ENCODE data around the gene KLC4. TPM values are rescaled to one million over a fixed set of nuclear protein-coding genes. Genes with fewer than 3 reads are reported as not detected.

Gene KLC4
- total and polyA plus RNA-seq, 9 of the 15 experiments (the other 6 are each of a cell fraction or from before 2014, with no cell fraction given): 1.7 to 16.2 (median 7.7) TPM

DNA sequence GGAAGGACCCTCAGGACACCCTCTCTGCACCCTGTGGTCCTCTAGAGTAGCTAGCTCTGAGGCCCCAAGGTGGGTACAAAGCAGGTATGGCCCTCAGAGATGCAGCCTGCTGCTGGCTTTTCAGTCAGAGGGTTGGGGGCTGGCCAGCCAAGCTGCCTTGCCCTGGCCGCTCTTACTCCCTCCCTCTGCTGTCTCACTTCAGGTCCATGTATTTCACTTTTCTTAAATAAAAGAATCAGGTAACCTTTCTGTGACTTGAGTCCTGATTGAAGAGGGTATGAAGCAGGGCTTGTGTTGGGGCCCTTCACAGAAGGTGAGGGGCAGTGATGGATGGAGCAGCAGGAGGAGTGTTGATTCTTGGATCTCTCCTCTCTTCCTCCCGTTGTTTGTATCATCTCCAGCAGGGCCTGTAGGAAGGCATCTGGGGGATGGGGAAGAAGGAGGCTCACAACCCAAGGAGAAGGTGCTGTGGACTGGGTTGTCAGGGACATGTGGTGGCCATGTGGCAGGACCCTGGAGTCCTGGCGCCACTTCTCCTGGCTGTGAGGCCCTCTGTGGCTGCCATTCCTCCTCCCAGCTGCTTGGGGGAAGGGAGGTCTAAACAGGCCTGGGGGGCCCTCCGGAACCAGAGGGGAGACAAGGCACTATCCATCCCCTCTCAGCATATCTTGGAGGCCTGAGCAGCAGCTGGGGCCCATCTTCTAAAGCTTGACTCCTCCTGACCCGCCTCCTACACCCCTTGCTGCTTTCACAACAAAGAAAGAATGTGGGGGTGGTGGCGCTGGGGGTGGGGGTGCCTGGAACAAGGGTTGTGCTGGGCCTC lies 15.6 kb downstream of the KLC4 start:
- peak; percentile 5; the same call in 1 of the 3 replicates for ATAC-seq
- ChIA-PET CTCF (ENCODE audit: low intra/inter-chr PET ratio) (no interaction called here), POLR2A (interaction anchor here (0.5 to 1.2 kb wide), 4 partner anchors 9 to 533 kb away, joined by 3 to 4 read pairs (median 4); no protein-coding TSS in a partner anchor)
- intact Hi-C loops (cut with micrococcal nuclease) (no loop called here), in situ Hi-C loops (cut with MboI) (no loop called here)
- Histone ChIP-seq H4K20me1 (replicated peaks; ENCODE audit: control insufficient read depth, insufficient read depth, low read length) (0 out of 2 replicates have a peak, but pooled peaks cover 2% of the 10 kb centered on the region), H3K9me1 (ENCODE audit: control insufficient read depth, insufficient read depth, low read length) (no peaks in the 10 kb centered on the region), H3K4me2 (ENCODE audit: insufficient read depth, low read length) (peak overlapping the region; percentile 20; the same call in 1 of the 2 replicates), H3K79me2 (ENCODE audit: control insufficient read depth, insufficient read depth, low read length) (no peaks in the 10 kb centered on the region), H3K36me3 (ENCODE audit: control insufficient read depth, insufficient read depth, low read length) (no peaks in the 10 kb centered on the region), H2AFZ (ENCODE audit: low read depth, low read length) (peak overlapping the region; percentile 15; the same call in 1 of the 2 replicates), H3K4me1 (replicated peaks in 1 of 2; ENCODE audit: control insufficient read depth in 2 of 2, insufficient read depth in 2 of 2, low read length in 2 of 2) (peaks cover 0 to 19% of the 10 kb centered on the region in 2 experiments; a peak in 3 of 5 replicates), H3K9ac (ENCODE audit: insufficient read depth in 1 of 2, low read depth in 2 of 2, low read length in 2 of 2) (peak overlapping the region in 1 of 2 experiments; percentile 0; a peak in 1 of 4 replicates), H3K9me3 (replicated peaks; ENCODE audit: control insufficient read depth, insufficient read depth, low read depth, low read length) (no peaks in the 10 kb centered on the region), H3K27ac (ENCODE audit: extremely low read depth, low read depth, low read length) (no peak overlapping the region), H3K4me3 (no peak overlapping the region), H3K27me3 (ENCODE audit: control insufficient read depth in 2 of 2, insufficient read depth in 2 of 2, low read length in 2 of 2) (peaks cover 2 to 8% of the 10 kb centered on the region in 2 experiments; a peak in 2 of 5 replicates)
- no TSS peak for BruUV-seq (replicated peaks)
- DNase-seq (ENCODE audit: extremely low read depth in 1 of 4, low spot score in 3 of 4): peak in 1 of 4 experiments; percentile 38
- whole genome bisulfite sequencing (ENCODE audit: insufficient coverage, low coverage, missing lambda C conversion rate): 38% methylated on average over 6 of the region's 6 CpGs
- no peak for FAIRE-seq
- peak; percentile 69 for TF ChIP-seq EGR1 (conservative IDR thresholded peaks at IDR 0.05)
- TF ChIP-seq, protein P1, sequence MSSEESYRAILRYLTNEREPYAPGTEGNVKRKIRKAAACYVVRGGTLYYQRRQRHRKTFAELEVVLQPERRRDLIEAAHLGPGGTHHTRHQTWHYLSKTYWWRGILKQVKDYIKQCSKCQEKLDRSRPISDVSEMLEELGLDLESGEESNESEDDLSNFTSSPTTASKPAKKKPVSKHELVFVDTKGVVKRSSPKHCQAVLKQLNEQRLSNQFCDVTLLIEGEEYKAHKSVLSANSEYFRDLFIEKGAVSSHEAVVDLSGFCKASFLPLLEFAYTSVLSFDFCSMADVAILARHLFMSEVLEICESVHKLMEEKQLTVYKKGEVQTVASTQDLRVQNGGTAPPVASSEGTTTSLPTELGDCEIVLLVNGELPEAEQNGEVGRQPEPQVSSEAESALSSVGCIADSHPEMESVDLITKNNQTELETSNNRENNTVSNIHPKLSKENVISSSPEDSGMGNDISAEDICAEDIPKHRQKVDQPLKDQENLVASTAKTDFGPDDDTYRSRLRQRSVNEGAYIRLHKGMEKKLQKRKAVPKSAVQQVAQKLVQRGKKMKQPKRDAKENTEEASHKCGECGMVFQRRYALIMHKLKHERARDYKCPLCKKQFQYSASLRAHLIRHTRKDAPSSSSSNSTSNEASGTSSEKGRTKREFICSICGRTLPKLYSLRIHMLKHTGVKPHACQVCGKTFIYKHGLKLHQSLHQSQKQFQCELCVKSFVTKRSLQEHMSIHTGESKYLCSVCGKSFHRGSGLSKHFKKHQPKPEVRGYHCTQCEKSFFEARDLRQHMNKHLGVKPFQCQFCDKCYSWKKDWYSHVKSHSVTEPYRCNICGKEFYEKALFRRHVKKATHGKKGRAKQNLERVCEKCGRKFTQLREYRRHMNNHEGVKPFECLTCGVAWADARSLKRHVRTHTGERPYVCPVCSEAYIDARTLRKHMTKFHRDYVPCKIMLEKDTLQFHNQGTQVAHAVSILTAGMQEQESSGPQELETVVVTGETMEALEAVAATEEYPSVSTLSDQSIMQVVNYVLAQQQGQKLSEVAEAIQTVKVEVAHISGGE (CRISPR knock-in tag; IDR thresholded peaks at IDR 0.05): no peak
